ENCODE measurements around the gene BTG3.
A peak's percentile ranks its signal among the peaks of the same experiment; 100 is the strongest.

Gene BTG3

DNA sequence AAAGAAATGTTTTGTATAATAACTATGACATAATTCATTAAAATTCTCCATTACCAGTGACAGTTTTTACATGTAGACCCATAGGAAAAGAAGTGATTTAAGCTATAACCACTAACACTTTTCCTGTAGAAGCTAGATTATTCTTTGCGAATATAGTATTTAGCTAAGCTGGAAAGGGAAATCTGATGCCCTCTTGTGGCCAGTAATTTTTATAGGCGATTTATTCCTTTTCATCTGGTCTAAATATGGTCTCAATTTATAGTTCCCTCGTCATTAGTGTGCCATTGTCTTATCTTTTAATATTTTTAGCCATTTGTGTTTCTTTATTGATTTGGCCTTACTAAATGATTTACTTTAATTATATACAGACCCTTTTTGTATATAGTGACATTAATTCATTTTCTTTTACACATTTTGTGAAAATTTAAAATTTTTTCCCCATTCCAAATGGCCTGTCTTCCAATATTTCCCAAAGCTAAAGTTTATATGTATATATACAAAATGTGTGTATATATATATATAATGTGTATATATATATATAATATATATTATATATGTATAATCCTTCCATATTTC, 26.7 kb downstream of the BTG3 start:
- DNase-seq (ENCODE audit: low spot score) = peak; percentile 17

DNA sequence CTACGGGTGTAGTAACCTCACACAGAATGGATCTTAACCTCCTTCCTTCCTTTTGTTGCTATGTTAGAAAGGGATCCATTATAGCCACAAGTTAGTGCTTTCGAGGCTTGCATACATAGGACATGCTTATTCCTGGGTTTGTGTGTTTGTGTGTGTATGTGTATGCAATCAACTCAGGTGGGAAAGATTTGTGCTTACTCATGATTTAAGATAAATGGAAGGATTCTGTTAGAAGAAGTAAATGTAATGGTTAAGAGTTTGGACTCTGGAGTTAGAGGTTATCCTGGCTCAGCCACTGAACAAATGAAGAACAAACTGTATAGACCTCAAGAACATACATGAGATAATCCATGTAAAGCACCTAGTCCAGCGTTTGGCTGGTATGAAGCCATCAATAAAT, 28.8 kb downstream of the BTG3 start:
- DNase-seq (ENCODE audit: low spot score) = no peak

DNA sequence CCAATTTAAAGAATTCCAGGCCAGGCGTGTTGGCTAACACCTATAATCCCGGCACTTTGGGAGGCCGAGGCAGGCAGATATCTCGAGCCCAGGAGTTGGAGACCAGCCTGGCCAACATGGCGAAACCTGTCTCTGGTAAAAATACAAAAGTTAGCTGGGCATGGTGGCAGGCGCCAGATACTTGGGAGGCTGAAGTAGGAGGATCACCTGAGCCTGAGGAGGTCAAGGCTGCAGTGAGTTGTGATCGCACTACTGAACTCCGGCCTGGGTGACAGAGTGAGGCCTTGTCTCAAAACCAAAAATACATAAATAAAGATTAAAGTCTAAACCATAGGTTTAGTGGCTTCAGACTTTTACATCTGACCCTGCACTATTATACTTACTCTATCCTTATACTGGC, 32.4 kb downstream of the BTG3 start:
- no peak for DNase-seq (ENCODE audit: low spot score)

DNA sequence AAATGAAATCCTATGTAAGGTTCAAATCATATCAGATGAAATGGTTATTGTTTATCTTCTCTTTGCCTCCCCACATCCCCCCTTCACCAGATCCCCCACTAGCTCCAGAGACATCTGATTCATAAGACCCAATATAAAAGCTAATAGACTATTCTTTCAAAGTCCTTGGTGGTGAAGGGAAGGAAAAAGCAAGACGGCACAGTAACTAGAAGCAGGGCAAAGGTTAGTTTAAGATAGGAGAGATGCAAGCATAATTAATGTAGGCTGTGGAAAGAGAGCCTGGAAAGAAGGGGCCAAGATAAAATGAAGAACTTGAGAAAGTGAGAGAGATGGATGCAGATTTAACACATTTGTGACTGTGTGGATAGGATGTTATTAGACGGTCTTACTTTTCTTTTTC, 33.8 kb downstream of the BTG3 start:
- no peak for DNase-seq (ENCODE audit: low spot score)

DNA sequence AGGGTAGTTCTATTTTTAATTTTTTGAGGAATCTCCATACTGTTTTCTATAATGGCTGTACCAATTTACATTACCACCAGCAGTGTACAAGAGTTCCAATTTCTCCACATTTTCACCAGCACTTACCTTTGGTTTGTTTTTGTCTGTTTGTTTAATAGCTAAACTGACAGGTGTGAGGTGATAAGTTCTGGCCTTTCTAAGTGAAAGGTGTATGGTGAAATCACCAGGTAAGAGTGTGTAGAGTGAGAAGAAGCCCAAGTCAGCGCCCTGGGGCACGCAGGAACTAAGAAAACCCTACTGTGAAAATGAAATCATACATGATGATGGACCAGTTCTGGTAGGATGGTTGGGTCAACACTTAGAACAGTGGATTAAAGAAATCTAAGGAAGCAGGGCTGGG, 34.5 kb downstream of the BTG3 start:
- DNase-seq (ENCODE audit: low spot score) = no peak

DNA sequence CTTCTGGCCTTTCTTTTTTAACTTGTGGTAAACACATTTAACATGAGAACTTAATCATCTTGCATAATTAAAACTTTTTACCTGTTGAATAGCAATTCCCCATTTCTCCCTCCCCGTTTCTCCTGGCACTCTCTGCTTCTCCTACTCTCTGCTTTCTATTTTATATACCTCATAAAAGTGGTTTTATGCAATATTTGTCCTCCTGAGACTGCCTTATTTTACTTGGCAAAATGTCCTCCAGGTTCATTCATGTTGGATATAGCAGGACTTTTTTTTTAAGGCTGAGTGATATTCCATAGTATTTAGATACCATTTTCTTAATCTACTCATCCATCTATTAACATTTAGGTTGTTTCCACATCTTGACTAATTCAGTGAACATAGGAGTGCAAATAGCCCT, 35.0 kb downstream of the BTG3 start:
- DNase-seq (ENCODE audit: low spot score) = no peak

DNA sequence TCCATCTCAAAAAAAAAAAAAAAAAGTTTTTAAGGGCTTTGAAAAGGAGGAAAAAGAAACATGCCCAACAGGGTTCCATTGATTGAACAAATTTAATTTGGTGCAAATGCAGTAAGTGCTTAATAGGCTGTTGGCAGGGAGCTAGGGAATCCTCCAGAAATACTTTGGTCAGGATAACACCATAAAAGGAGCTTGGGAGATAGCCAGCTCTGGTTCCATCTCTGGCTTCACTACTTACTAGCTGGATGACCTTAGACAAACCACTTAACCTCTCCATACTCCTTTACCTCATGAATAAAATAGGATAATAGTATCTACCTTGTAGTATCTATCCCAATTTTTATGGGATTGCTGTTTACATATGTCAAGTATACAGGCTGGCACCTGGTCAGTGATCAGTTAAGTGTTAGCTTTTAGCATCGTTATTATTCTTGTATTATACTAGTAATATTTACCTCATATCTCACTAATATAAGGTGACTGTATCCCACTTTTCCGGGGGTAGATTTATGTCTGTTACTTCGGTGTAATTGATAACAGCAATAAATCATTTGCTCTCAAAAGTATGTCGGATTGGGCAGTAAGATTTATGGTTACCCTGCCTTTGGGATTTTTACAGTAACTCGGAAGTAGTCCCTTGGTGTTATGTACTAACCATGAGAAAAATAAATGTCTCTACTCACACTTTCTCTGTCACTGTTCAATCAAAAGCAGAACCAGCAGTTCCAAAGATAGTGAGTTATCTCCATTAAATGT, 36.4 kb downstream of the BTG3 start:
- no peak for DNase-seq (ENCODE audit: low spot score)

DNA sequence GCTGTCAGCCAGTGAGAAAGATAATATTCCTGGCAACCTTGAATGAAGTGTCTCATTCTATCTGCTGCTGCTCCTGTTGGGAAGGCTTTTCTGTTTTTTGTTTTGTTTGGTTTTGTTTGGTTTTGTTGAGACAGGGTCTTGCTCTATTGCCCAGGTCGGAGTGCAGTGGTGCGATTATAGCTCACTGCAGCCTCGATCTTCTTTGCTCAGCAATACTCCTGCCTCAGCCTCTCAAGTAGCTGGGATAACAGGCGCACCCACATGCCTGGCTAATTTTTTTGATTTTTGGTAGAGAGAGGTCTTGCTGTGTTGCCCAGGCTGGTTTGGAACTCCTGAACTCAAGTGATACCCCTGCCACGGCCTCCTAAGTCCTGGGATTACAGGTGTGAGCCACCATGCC, 37.6 kb downstream of the BTG3 start:
- DNase-seq (ENCODE audit: low spot score) = no peak

DNA sequence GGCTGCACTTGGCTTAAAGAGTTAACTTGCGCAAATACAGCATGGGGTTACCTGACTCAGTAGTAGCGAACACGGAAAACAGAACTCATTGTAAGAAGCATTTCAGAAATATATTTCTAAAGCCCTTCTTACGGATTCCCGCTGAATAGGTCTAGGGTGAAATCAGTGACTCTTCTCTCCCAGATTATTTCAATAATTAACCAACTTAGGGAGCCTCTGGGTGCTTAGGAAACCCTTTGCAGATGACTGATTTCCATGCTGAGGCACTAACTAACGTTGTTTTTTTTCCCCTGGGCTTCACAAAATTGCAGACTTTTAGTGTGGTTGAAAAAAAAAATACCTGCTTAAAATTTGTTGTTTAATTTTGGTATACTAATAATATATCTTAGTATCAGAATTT, 40.3 kb downstream of the BTG3 start:
- DNase-seq (ENCODE audit: low spot score) = no peak

DNA sequence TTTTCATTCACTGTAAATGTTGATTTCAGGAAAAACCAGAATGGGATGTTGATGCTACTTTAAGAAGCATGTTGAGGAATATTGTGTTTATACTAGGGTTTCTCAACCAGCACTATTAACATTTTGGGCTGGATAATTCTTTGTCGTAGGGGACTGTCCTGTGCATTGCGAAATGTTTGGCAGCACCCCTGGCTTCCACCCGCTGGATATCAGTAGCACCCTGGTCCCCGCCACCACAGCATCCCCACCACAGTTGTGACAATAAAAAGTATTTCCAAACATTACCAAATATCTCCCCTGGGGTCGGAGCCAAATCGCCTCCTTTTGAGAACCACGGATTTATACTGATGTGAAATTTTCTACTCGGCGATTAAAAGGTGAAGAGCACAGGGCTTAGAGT, 41.9 kb downstream of the BTG3 start:
- no peak for DNase-seq (ENCODE audit: low spot score)

DNA sequence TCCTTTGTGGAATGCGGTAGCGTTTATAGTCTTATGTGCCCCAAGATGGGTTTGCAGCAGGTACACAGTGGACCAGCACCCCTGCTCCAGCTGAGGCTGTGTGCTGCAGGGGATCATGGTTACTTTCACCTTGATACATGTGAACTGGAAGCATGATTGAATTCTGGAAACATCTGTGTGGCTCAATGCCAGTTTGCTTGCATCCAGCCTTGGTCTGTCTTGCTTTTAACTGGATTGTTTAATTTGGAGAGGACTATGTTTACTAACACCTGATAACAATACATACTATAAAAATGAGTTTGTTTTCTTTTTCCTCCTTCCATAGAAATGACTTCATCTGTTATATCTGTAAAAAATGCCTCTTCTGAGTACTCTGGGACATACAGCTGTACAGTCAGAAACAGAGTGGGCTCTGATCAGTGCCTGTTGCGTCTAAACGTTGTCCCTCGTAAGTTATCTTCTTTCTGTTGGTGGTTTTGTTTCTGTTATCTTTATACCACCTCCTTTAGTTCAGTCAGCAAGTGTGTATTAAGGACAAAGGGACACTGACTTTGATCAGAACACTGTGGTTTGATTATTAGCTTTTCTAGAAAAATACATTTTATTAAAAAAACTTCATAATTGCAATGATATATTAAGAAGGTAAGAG, 52.2 kb downstream of the BTG3 start:
- no peak for DNase-seq (ENCODE audit: low spot score)

DNA sequence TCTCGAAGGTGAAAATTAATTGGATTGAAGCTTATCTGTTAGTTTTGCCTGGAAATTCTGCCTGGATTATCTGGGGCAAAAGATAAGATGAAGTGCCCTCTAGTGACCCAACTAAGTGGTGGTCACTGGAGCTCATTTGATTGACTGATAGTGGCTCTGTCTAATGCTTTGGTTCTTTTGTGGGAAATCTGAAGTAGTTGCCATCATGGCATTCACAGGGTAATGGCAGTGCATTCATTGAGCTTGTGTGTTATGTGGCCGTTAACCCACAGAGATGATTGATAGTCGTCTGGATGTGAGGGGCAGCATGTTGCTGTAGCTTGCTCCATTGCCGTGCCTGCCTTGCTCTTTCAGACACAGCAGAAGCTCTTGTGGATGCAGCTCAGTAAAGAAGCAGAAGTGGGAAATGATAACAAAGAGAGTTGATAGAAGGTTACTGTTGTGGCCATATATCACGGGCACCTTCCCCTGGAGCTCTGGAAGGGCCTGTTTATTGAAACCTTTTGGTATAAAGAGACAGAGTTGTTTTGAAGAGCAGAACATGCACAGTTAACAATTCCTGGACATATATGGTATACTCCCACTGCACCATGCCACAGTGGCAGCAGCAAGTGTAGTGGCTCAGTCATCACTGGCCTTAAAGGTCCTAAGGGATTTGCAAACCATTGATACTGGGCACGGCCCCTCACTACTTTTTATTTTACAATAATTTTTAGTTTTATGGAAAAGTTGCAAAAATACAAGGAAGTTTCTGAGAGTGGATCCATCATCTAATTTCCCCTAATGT, 57.8 kb downstream of the BTG3 start:
- DNase-seq (ENCODE audit: low spot score) = peak; percentile 25

DNA sequence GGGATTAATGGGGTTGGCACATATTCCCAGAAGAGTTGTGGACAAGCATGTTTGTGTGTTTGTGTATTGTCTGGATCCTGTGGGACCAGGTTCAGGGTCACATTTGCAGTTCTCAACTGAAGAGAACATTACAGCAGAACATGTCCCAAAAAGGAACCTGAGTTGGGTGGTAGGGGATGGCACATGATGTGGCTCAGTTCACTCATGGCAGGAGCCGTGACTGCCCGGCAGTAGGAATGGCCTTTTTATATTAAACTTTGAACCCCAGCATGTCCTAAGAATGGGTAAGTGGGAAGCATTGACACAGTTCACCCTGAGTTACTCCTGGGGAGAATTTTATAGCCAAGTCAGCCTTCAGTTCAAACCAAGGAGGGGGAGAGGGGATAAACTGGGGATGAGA, 58.6 kb downstream of the BTG3 start:
- no peak for DNase-seq (ENCODE audit: low spot score)

DNA sequence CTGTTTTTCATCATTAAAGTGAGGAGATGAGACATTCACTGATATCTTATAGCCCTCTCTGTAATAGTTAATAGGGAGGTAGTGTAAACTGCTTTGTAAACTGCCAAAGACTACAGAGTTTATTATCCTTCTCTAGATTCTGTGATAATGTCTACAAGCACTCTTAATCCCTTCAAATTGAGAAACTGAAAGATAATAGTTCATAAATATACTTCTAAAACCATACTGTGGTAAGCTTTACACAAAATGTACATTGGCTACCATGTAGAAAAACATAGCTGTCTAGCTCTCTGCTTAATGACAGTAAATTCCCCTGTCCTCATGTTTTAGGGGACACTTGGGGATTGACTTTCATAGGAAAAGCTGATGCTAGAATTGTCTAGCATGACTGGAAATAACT, 60.3 kb downstream of the BTG3 start:
- no peak for DNase-seq (ENCODE audit: low spot score)

DNA sequence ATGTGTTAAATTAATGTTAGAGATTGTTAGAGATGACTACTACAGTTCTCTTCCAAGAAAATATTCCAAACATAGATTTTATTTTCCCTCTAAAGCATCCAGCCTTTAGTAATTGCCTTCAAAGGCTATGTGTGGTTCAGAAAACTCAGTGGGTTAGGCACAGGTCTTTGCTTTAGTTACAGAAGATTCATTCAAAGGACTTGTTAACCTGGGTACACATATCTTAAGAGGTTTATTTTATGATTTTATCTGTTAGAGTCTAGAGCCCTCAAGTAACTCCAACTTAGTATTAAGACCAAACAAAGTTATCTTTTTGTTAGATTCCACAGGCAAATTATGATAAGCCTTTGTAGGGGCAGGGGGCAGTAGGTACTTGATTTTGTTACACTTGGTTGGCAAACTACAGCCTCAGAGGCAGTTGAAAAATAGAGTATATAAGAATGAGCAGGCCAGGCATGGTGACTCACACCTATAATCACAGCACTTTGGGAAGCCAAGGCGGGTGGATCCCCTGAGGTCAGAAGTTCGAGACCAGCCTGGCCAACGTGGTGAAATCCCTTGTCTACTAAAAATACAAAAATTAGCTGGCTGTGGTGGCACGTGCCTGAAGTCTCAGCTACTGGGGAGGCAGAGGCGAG, 61.9 kb downstream of the BTG3 start:
- no peak for DNase-seq (ENCODE audit: low spot score)

DNA sequence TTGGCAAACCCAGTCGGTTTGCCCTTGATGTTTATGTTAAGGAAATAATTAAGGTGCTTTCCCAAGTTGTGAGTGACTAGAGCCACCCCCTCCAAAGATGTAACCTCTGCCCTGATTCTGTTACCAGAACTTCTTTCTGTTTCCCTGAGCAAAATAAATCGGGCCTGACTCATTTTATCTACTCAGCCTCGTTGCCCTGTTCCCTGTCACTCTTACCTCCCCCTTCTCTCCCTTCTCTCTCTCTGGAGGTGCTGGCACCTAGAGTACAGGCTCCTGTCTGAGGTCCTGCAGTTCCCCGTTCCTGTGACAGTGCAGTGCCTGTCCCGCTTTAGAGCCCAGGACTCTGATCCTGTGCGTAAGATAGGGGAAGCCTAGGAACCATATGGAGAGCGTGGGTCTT, 64.4 kb downstream of the BTG3 start:
- DNase-seq (ENCODE audit: low spot score) = no peak

DNA sequence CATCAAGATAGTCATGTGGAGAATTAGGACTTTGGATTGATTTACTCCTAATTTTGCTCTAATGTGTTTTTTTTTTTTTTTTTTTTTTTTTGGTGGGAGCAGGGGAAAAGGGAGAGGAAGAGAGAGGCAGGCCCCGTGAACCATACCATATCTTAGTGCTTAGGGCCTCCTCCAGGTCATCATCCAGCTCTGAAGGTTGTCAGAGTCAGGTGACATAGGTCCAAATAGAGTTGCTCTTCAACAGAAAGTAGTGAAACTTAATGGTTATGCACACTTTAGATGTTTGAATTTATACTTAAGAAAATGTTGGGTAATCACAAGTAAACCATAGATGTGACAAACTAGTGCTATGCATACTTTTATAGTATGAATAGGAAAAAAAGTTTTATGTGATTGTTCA, 67.7 kb downstream of the BTG3 start:
- DNase-seq (ENCODE audit: low spot score) = no peak

Data from AG08396 (cell line).